ENCODE measurements around the gene NPAS3.

Gene NPAS3

DNA sequence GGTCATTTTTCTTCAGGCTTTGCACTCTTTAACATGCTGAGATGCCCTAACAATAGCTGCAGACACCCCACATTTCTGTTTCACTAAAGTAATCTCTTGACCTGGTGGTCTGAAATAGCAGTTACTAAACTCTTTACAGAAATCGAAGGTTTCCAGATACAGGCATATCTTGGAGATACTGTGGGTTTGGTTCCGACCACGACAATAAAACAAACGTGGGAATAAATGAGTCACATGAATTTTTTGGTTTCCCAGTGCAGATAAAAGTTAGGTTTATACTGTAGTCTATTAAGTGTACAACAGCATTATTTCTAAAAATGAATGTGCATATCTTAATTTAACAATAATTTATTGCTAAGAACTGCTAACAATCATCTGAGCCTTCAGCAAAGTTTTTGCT is 803.5 kb downstream of the NPAS3 start:
- no peak for DNase-seq (ENCODE audit: low read depth in 2 of 2)

GRCh38 chr14:33745163-33745562 is 806.5 kb downstream of the NPAS3 start:
- DNase-seq (ENCODE audit: low read depth in 2 of 2): no peak

- DNase-seq (ENCODE audit: low read depth in 2 of 2): no peak
These were observed 809.1 kb downstream of the NPAS3 start for GRCh38 chr14:33747749-33748148.

- no peak for DNase-seq (ENCODE audit: low read depth in 2 of 2)
These were observed 815.6 kb downstream of the NPAS3 start for GRCh38 chr14:33754261-33754660.

DNA sequence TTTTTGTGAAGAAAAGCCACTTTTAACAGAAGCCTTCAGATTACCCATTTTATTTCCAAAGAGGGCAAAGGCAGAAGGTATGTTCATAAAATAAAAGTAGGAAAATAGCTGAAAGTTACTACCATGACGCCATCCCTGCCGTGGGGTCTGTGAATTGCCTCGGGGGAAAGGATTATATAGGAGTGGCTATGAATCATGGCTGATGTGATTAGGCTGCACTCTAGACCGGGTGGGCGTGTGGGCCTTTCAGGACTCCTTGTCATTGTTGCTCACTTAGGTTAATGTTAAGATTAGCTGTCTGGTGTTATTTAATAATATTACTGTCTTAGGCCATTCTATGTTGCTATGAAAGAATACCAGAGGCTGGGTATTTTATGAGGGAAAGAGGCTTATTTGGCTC is 816.7 kb downstream of the NPAS3 start:
- DNase-seq (ENCODE audit: low read depth in 2 of 2): no peak

GRCh38 chr14:33756833-33757232 is 818.2 kb downstream of the NPAS3 start:
- DNase-seq (ENCODE audit: low read depth in 2 of 2): no peak

GRCh38 chr14:33758547-33758946 is 819.9 kb downstream of the NPAS3 start:
- DNase-seq (ENCODE audit: low read depth in 2 of 2): no peak

GRCh38 chr14:33762161-33762851 is 823.6 kb downstream of the NPAS3 start:
- no peak for DNase-seq (ENCODE audit: low read depth in 2 of 2)

- no peak for DNase-seq (ENCODE audit: low read depth in 2 of 2)
These were observed 826.4 kb downstream of the NPAS3 start for GRCh38 chr14:33764876-33765650.

DNA sequence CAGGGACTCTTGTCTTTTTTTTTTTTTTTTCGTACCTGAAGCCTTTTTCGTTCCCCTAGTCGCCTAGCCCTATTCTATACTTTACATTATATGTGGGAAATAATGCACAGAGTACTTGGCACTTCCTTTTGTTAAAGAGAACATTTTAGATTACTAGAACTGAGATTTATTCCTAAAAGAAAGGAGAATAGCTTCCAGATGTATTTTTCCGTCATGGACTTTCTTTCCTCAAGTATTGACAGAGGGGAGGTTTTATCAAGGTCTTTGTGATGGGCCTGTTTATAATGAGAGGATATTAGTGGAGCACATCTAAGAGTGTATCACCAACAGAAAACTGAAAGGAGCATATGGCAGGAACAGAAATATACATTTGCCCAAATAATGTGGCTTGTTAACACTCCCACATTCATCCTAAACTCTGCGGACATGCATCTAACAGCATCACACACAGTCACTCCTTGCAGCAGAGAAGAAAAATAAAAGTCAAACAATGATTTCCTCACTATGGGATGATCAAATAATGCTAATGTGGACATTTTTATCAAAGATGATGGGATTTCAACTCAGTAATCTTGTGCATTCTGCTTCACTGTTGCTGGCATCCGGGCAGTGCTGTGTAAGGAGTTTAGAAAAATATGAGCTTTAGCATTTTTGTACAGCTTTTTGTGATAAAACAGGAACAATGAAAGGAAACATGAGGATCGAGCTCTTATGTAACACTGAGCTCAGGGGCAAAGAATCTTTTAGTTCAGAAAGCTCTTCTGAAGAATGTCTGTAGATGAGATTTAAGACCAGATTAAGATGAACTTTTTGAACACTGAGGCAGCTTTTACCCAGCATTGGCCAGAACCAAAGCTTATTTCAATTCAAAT is 829.1 kb downstream of the NPAS3 start:
- DNase-seq (ENCODE audit: low read depth in 2 of 2): no peak

DNA sequence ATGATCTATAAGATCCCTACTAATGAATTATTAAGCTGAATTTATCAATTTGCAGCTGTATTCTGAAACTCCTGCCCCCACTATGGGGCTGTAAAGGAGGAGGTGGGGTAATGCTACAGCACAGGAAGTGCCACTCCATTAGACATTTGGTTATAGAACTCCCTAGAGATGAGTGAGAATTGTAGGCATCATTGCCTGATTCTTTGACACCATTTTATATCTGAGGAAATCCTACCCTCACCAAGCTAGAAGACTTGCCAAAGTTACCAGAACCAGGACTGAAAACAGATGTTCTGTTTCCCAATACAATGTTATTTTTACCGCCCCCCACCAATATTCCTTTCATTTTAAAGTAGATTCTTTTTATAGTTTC is 829.8 kb downstream of the NPAS3 start:
- DNase-seq (ENCODE audit: low read depth in 2 of 2): no peak

GRCh38 chr14:33773205-33774030 is 834.7 kb downstream of the NPAS3 start:
- DNase-seq (ENCODE audit: low read depth in 2 of 2): no peak

- no peak for DNase-seq (ENCODE audit: low read depth in 2 of 2)
These were observed 835.5 kb downstream of the NPAS3 start for GRCh38 chr14:33774161-33774560.

- no peak for DNase-seq (ENCODE audit: low read depth in 2 of 2)
These were observed 836.2 kb downstream of the NPAS3 start for GRCh38 chr14:33774723-33775470.

- no peak for DNase-seq (ENCODE audit: low read depth in 2 of 2)
These were observed 838.2 kb downstream of the NPAS3 start for GRCh38 chr14:33776871-33777270.

DNA sequence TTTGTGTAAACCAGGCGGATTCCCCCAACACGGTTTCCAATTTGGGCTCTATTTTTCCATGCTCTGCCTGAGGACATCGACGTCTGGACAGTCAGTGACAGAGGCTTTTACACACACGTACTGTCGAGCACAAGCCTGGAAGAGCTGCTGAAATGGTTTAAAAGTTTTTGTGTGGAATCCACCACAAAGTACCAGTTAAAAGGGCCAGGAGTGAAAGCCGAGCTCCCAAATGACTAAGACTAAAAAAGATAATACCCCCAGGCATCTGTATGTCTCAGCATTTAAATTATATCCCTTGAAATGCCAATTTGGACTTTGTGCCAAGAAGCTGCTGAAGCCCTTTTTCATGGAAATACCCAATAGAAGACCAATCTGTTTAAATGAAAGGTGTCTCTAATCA is 839.0 kb downstream of the NPAS3 start:
- no peak for DNase-seq (ENCODE audit: low read depth in 2 of 2)

DNA sequence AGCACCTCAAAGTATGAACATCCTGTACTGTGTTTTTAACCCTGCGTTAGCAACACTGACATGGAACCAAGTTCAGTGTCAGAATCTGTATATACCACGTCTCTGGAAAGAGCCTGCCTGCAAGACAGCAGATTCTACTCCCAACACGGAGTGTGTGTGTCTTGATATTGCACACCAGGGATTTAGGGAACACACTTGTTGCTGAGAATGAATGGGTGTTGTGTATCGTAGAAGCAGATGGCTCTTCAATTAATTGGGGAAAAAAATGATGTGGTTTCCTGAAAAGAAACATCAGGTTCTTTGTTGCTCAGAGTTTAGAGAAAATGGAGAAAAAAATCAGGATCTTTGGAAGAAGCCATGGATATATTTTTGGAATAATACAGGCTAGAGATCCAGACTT is 841.4 kb downstream of the NPAS3 start:
- no peak for DNase-seq (ENCODE audit: low read depth in 2 of 2)

- no peak for DNase-seq (ENCODE audit: low read depth in 2 of 2)
These were observed 842.6 kb downstream of the NPAS3 start for GRCh38 chr14:33781236-33781635.

- DNase-seq (ENCODE audit: low read depth in 2 of 2): no peak
These were observed 844.2 kb downstream of the NPAS3 start for GRCh38 chr14:33782923-33783322.

DNA sequence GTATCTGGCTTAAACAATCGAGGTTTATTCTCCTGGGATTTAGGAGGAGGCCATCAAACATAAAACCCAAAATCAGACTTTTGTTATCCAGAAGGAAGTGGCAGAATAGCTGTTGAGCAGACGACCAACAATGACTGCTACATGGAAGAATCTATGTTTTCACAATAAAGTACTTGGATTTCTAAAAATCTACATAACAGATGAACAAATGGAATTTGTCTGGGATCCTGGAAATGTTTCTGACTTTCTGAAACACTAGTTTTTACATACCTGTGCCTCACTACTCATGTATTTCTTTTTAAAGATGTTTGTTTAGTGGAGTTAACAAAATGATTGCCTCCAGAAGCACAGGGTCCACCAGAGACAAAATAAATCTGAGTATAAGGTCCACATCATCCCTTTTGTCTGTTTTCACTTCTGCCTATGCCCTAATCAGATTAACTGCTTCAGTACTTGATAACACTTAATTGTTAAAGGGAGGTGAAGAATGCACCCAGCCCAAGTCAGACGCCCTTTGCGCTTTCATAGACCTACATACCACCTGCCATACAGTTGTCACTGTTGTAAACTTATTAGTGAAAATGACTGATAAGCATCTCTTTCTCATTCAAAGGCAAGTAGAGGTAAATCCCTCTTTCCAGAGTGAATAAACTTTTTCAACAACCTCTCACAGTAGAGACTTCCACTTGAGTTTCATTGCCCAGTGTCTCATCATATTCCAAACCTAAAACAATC is 847.6 kb downstream of the NPAS3 start:
- DNase-seq (ENCODE audit: low read depth in 2 of 2): no peak
